ENCODE measurements around the gene PPL. TPM values are rescaled to one million over a fixed set of nuclear protein-coding genes. Genes with fewer than 3 reads are reported as not detected.

PPL gene
- total RNA-seq, 1 experiment from 2014 or later, result 0.04 TPM

- TF ChIP-seq CTCF (conservative IDR thresholded peaks at IDR 0.05; ENCODE audit: low read depth, low read length), result no peak
- no peak for TF ChIP-seq EZH2 (IDR thresholded peaks at IDR 0.05; ENCODE audit: borderline replicate concordance, low read depth, low read length, poor library complexity, severe bottlenecking)
- no peak overlapping the region for H3K27ac ChIP-seq (ENCODE audit: low read depth, low read length, poor library complexity, severe bottlenecking)
- ChIA-PET POLR2A (ENCODE audit: low non-redundant PET) (no interaction called here), CTCF (no interaction called here)
- H3K9me3 ChIP-seq (ENCODE audit: low read depth, low read length, poor library complexity, severe bottlenecking), result no peaks in the 10 kb centered on the region
- H3K4me3 ChIP-seq (ENCODE audit: low read depth, low read length, poor library complexity, severe bottlenecking), result no peak overlapping the region
- no peaks in the 10 kb centered on the region for H3K27me3 ChIP-seq (replicated peaks; ENCODE audit: insufficient read depth, low read depth, low read length, poor library complexity)
- intact Hi-C loops (cut with micrococcal nuclease; ENCODE audit: unreplicated experiment), result no loop called here
- BruUV-seq (replicated peaks), result no TSS peak
- H3K36me3 ChIP-seq (ENCODE audit: insufficient read depth, low read length, poor library complexity, severe bottlenecking), result no peaks in the 10 kb centered on the region
- no peaks in the 10 kb centered on the region for H3K4me1 ChIP-seq (ENCODE audit: insufficient read depth, low read length, poor library complexity, severe bottlenecking)
- no peak for DNase-seq (ENCODE audit: low spot score)
Observed at GRCh38 chr16:4891097-4891885, 45.7 kb downstream of the PPL start.

GRCh38 chr16:4890686-4891085 is 46.3 kb downstream of the PPL start:
- ChIA-PET CTCF (no interaction called here), POLR2A (ENCODE audit: low non-redundant PET) (no interaction called here)
- no peak overlapping the region for H3K4me3 ChIP-seq (ENCODE audit: low read depth, low read length, poor library complexity, severe bottlenecking)
- H3K4me1 ChIP-seq (ENCODE audit: insufficient read depth, low read length, poor library complexity, severe bottlenecking), result no peaks in the 10 kb centered on the region
- BruUV-seq (replicated peaks), result no TSS peak
- no peak for TF ChIP-seq CTCF (conservative IDR thresholded peaks at IDR 0.05; ENCODE audit: low read depth, low read length)
- no peak for TF ChIP-seq EZH2 (IDR thresholded peaks at IDR 0.05; ENCODE audit: borderline replicate concordance, low read depth, low read length, poor library complexity, severe bottlenecking)
- intact Hi-C loops (cut with micrococcal nuclease; ENCODE audit: unreplicated experiment), result no loop called here
- DNase-seq (ENCODE audit: low spot score), result no peak
- H3K27me3 ChIP-seq (replicated peaks; ENCODE audit: insufficient read depth, low read depth, low read length, poor library complexity), result no peaks in the 10 kb centered on the region
- no peak overlapping the region for H3K27ac ChIP-seq (ENCODE audit: low read depth, low read length, poor library complexity, severe bottlenecking)
- H3K36me3 ChIP-seq (ENCODE audit: insufficient read depth, low read length, poor library complexity, severe bottlenecking), result no peaks in the 10 kb centered on the region
- no peaks in the 10 kb centered on the region for H3K9me3 ChIP-seq (ENCODE audit: low read depth, low read length, poor library complexity, severe bottlenecking)

GRCh38 chr16:4890026-4890425 is 46.9 kb downstream of the PPL start:
- Histone ChIP-seq H3K27ac (ENCODE audit: low read depth, low read length, poor library complexity, severe bottlenecking) (no peak overlapping the region), H3K4me1 (ENCODE audit: insufficient read depth, low read length, poor library complexity, severe bottlenecking) (no peaks in the 10 kb centered on the region), H3K36me3 (ENCODE audit: insufficient read depth, low read length, poor library complexity, severe bottlenecking) (no peaks in the 10 kb centered on the region), H3K27me3 (replicated peaks; ENCODE audit: insufficient read depth, low read depth, low read length, poor library complexity) (no peaks in the 10 kb centered on the region), H3K9me3 (ENCODE audit: low read depth, low read length, poor library complexity, severe bottlenecking) (no peaks in the 10 kb centered on the region), H3K4me3 (ENCODE audit: low read depth, low read length, poor library complexity, severe bottlenecking) (no peak overlapping the region)
- ChIA-PET POLR2A (ENCODE audit: low non-redundant PET) (no interaction called here), CTCF (no interaction called here)
- no TSS peak for BruUV-seq (replicated peaks)
- DNase-seq (ENCODE audit: low spot score), result no peak
- no peak for TF ChIP-seq EZH2 (IDR thresholded peaks at IDR 0.05; ENCODE audit: borderline replicate concordance, low read depth, low read length, poor library complexity, severe bottlenecking)
- no peak for TF ChIP-seq CTCF (conservative IDR thresholded peaks at IDR 0.05; ENCODE audit: low read depth, low read length)
- intact Hi-C loops (cut with micrococcal nuclease; ENCODE audit: unreplicated experiment), result no loop called here
